ENCODE data around the gene ATCAY. TPM values are rescaled to one million over a fixed set of nuclear protein-coding genes. Genes with fewer than 3 reads are reported as not detected.

ATCAY gene
- total and polyA plus RNA-seq, 2 of the 13 experiments (the other 11 are each of a cell fraction or from before 2014, with no cell fraction given) = not detected

DNA sequence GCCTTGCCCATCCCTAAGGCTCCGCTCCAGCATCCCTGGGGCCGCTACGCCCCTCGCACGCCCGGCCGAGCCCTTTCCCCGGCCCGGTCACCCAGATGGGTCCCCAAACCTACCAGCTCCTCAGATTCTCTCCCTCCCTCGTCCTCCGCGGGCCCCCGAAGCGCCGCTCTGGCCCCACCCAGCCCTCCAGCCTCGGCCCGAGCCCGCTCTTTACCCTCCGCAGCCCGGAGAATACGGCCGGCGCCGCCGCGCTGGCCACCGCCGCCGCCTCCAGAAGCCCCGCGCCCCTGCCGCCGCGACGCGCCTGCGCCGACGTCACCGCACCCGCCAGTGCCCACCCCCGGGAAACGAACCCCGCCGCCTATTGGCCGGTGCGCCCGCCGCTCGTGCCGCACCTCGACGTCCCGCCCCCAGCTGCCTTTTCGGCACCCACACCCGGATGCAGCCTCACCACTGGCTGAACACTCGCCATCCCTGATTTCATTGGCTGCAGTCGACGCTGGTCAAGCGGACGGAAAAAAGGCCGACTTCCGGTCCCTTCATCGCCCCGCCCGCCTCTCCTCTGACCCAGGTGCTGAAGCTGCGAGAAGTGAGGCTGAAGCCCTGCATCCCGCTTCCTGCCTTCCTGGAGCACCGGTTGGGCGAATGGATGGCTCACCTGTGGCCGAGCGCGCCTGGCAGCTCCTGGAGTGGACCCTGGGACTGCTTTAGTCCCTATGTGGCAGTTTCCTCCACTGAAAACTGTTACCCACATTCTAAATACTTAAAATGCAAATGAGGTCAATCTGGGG lies 90.5 kb downstream of the ATCAY start, which contains the start of gene DAPK3 (continued):
- TF ChIP-seq XBP1 (CRISPR knock-in tag; IDR thresholded peaks at IDR 0.05) = no peak
- peak; percentile 93 for TF ChIP-seq MIER2 (CRISPR knock-in tag; IDR thresholded peaks at IDR 0.05)
- TF ChIP-seq, protein P1, sequence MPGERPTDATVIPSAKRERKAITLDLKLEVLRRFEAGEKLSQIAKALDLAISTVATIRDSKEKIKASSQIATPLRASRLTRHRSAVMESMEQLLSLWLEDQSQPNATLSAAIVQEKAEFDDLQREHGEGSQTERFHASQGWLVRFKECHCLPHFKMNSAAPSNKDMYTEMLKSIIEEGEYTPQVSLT (CRISPR knock-in tag; IDR thresholded peaks at IDR 0.05; ENCODE audit: borderline replicate concordance, low read depth) = no peak
- no peak for TF ChIP-seq ZNF841 (CRISPR knock-in tag; IDR thresholded peaks at IDR 0.05; ENCODE audit: borderline replicate concordance)
- no peak for TF ChIP-seq PCBP1 (IDR thresholded peaks at IDR 0.05; ENCODE audit: borderline replicate concordance, low read depth, low read length)
- TF ChIP-seq ZNF10 (CRISPR knock-in tag; IDR thresholded peaks at IDR 0.05; ENCODE audit: borderline replicate concordance, low read depth) = no peak
- TF ChIP-seq ZBTB8A (CRISPR knock-in tag; IDR thresholded peaks at IDR 0.05; ENCODE audit: borderline replicate concordance, low read depth) = no peak
- TF ChIP-seq ARNT (IDR thresholded peaks at IDR 0.05) = no peak
- 0 out of 2 replicates have a peak, but pooled peaks have one; percentile 17 for TF ChIP-seq FOXO1 (CRISPR knock-in tag; IDR thresholded peaks at IDR 0.05)
- no peak for TF ChIP-seq ATF7 (IDR thresholded peaks at IDR 0.05)
- no peak; the same call in 1 of the 2 replicates for TF ChIP-seq ATF7 (CRISPR knock-in tag; IDR thresholded peaks at IDR 0.05)
- TF ChIP-seq BHLHE40 (IDR thresholded peaks at IDR 0.05; ENCODE audit: low read length) = peak; percentile 84
- TF ChIP-seq KAT2B (IDR thresholded peaks at IDR 0.05; ENCODE audit: borderline replicate concordance, low read depth, low read length) = no peak
- peak; percentile 38; the same call in 1 of the 2 replicates for TF ChIP-seq UBTF (CRISPR knock-in tag; IDR thresholded peaks at IDR 0.05)
- no peak for TF ChIP-seq TOPORS (CRISPR knock-in tag; IDR thresholded peaks at IDR 0.05)
- 0 out of 2 replicates have a peak, but pooled peaks have one; percentile 28 for TF ChIP-seq ZNF224 (CRISPR knock-in tag; IDR thresholded peaks at IDR 0.05)
- TF ChIP-seq ZNF232 (CRISPR knock-in tag; IDR thresholded peaks at IDR 0.05; ENCODE audit: borderline replicate concordance) = no peak
- TF ChIP-seq ZNF354B (CRISPR knock-in tag; IDR thresholded peaks at IDR 0.05) = no peak
- TF ChIP-seq, protein P2, sequence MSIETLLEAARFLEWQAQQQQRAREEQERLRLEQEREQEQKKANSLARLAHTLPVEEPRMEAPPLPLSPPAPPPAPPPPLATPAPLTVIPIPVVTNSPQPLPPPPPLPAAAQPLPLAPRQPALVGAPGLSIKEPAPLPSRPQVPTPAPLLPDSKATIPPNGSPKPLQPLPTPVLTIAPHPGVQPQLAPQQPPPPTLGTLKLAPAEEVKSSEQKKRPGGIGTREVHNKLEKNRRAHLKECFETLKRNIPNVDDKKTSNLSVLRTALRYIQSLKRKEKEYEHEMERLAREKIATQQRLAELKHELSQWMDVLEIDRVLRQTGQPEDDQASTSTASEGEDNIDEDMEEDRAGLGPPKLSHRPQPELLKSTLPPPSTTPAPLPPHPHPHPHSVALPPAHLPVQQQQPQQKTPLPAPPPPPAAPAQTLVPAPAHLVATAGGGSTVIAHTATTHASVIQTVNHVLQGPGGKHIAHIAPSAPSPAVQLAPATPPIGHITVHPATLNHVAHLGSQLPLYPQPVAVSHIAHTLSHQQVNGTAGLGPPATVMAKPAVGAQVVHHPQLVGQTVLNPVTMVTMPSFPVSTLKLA (IDR thresholded peaks at IDR 0.05) = 0 out of 2 replicates have a peak, but pooled peaks have one; percentile 13
- TF ChIP-seq, protein P3, sequence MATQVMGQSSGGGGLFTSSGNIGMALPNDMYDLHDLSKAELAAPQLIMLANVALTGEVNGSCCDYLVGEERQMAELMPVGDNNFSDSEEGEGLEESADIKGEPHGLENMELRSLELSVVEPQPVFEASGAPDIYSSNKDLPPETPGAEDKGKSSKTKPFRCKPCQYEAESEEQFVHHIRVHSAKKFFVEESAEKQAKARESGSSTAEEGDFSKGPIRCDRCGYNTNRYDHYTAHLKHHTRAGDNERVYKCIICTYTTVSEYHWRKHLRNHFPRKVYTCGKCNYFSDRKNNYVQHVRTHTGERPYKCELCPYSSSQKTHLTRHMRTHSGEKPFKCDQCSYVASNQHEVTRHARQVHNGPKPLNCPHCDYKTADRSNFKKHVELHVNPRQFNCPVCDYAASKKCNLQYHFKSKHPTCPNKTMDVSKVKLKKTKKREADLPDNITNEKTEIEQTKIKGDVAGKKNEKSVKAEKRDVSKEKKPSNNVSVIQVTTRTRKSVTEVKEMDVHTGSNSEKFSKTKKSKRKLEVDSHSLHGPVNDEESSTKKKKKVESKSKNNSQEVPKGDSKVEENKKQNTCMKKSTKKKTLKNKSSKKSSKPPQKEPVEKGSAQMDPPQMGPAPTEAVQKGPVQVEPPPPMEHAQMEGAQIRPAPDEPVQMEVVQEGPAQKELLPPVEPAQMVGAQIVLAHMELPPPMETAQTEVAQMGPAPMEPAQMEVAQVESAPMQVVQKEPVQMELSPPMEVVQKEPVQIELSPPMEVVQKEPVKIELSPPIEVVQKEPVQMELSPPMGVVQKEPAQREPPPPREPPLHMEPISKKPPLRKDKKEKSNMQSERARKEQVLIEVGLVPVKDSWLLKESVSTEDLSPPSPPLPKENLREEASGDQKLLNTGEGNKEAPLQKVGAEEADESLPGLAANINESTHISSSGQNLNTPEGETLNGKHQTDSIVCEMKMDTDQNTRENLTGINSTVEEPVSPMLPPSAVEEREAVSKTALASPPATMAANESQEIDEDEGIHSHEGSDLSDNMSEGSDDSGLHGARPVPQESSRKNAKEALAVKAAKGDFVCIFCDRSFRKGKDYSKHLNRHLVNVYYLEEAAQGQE (IDR thresholded peaks at IDR 0.05; ENCODE audit: borderline replicate concordance in 1 of 2, low read depth in 1 of 2, low read length in 2 of 2) = peak; percentile 68 to 91
- TF ChIP-seq ZNF562 (CRISPR knock-in tag; IDR thresholded peaks at IDR 0.05; ENCODE audit: borderline replicate concordance) = no peak
- no peak for TF ChIP-seq ZNF558 (CRISPR knock-in tag; IDR thresholded peaks at IDR 0.05; ENCODE audit: borderline replicate concordance)
- TF ChIP-seq GTF3A (CRISPR knock-in tag; conservative IDR thresholded peaks at IDR 0.05) = no peak
